Left ventricle myocardium inferior (tissue), 1 donor: ENCODE data around the gene KCNQ1. TPM values are rescaled to one million over a fixed set of nuclear protein-coding genes. Genes with fewer than 3 reads are reported as not detected.

Source experiments
- DNase-seq: peaks from one replicate; pipeline ENCODE4 v3.0.0-alpha.2; 2020
- H3K27ac ChIP-seq: fragments of 200-600 bp; replicated peaks from 2 replicates; pipeline ENCODE4 v1.8.0; 2021
- H3K27me3 ChIP-seq: fragments of 200-600 bp; 2 replicates; pipeline ENCODE4 v1.8.0; 2021; ENCODE audit warnings: low read depth
- H3K36me3 ChIP-seq: fragments of 200-600 bp; 2 replicates; pipeline ENCODE4 v1.8.0; 2021
- H3K4me1 ChIP-seq: fragments of 200-600 bp; 2 replicates; pipeline ENCODE4 v1.8.0; 2021
- H3K4me3 ChIP-seq: fragments of 200-600 bp; 2 replicates; pipeline ENCODE4 v1.8.0; 2021; ENCODE audit warnings: mild to moderate bottlenecking, moderate library complexity
- H3K9me3 ChIP-seq: fragments of 200-600 bp; replicated peaks from 2 replicates; pipeline ENCODE4 v1.8.0; 2021
- CTCF ChIP-seq: fragments of 200-600 bp; IDR thresholded peaks from 2 replicates; pipeline ENCODE4 v1.8.0; 2021; ENCODE audit warnings: antibody characterized with exemption, mild to moderate bottlenecking, borderline replicate concordance
- intact Hi-C: fragments of 100-400 bp; cut with micrococcal nuclease; formaldehyde crosslinking; loops from one replicate; pipeline ENCODE4 v1.11.0; 2022
- total RNA-seq: library from RNA; stranded (reverse); fragmentation: NEBNext Ultra II Directional; extraction: Animal tissue kit (Norgen Biotek cat#: 25700); gene quantifications from one replicate; pipeline ENCODE4 v1.2.1, GENCODE V29; 2021
- donor health status: DM: no; HTN: yes; CAD: no; lungs with severe emphysema.

The KCNQ1 gene
- total RNA-seq, 1 donor from 2014 or later: 41.8 TPM

- intact Hi-C loops: no loop called here
- DNase-seq: peak; percentile 12
- TF ChIP-seq CTCF: no peak
- H3K36me3 ChIP-seq: no peaks in the 10 kb centered on the region
- no peak overlapping the region for H3K27ac ChIP-seq
- no peaks in the 10 kb centered on the region for H3K9me3 ChIP-seq
- H3K4me3 ChIP-seq: no peak overlapping the region
- peaks cover 12% of the 10 kb centered on the region for H3K4me1 ChIP-seq
- no peaks in the 10 kb centered on the region for H3K27me3 ChIP-seq
These were observed 120.8 kb downstream of the KCNQ1 start for GRCh38 chr11:2565447-2566222.

- TF ChIP-seq CTCF: peak; percentile 27
- Histone ChIP-seq H3K27ac (no peak overlapping the region), H3K36me3 (no peaks in the 10 kb centered on the region), H3K4me1 (peaks cover 10% of the 10 kb centered on the region), H3K27me3 (no peaks in the 10 kb centered on the region), H3K9me3 (no peaks in the 10 kb centered on the region), H3K4me3 (no peak overlapping the region)
- DNase-seq: peak; percentile 13
- intact Hi-C loops: no loop called here
These were observed 121.6 kb downstream of the KCNQ1 start for GRCh38 chr11:2566223-2567025.

GRCh38 chr11:2567026-2567671 is 122.3 kb downstream of the KCNQ1 start:
- H3K36me3 ChIP-seq: no peaks in the 10 kb centered on the region
- no peaks in the 10 kb centered on the region for H3K27me3 ChIP-seq
- H3K4me1 ChIP-seq: peaks cover 3% of the 10 kb centered on the region
- TF ChIP-seq CTCF: no peak
- H3K4me3 ChIP-seq: no peak overlapping the region
- no peak overlapping the region for H3K27ac ChIP-seq
- no peaks in the 10 kb centered on the region for H3K9me3 ChIP-seq
- intact Hi-C loops: no loop called here
- DNase-seq: no peak

- Histone ChIP-seq H3K27ac (no peak overlapping the region), H3K9me3 (no peaks in the 10 kb centered on the region), H3K4me3 (no peak overlapping the region), H3K36me3 (peaks cover 6% of the 10 kb centered on the region), H3K4me1 (no peaks in the 10 kb centered on the region), H3K27me3 (no peaks in the 10 kb centered on the region)
- intact Hi-C loops: no loop called here
- peak; percentile 9 for DNase-seq
- TF ChIP-seq CTCF: no peak
These were observed 124.5 kb downstream of the KCNQ1 start for GRCh38 chr11:2569321-2569721.

- Histone ChIP-seq H3K4me3 (no peak overlapping the region), H3K4me1 (no peaks in the 10 kb centered on the region), H3K9me3 (no peaks in the 10 kb centered on the region), H3K27ac (no peak overlapping the region), H3K36me3 (peaks cover 6% of the 10 kb centered on the region), H3K27me3 (no peaks in the 10 kb centered on the region)
- no peak for DNase-seq
- intact Hi-C loops: no loop called here
- TF ChIP-seq CTCF: no peak
These were observed 125.0 kb downstream of the KCNQ1 start for GRCh38 chr11:2569731-2570210.
